Lower leg skin (tissue), 4 donors: Measurements from ENCODE around the gene SNTG2. TPM values are rescaled to one million over a fixed set of nuclear protein-coding genes. Genes with fewer than 3 reads are reported as not detected.

ENCODE experiments used
- DNase-seq, 2 donors: peaks; one replicate each; pipeline ENCODE4 v3.0.0-alpha.2; 2019; ENCODE audit warnings: low spot score in 2 of 2
- H3K4me3 ChIP-seq: fragments of 200-600 bp; sonication (generic); 2 replicates; pipeline ENCODE4 v1.5.1; 2017; ENCODE audit warnings: mild to moderate bottlenecking, low read depth; ENCODE audit not compliant: poor library complexity, severe bottlenecking
- CTCF ChIP-seq, 3 donors: fragments of 450-650 bp; IDR thresholded peaks; one replicate each; pipeline ENCODE4 v1.5.1; 2016; ENCODE audit warnings: antibody characterized with exemption in 3 of 3, mild to moderate bottlenecking in 3 of 3, moderate library complexity in 2 of 3
- POLR2A ChIP-seq, 2 donors: fragments of 450-650 bp; IDR thresholded peaks; one replicate each; pipeline ENCODE4 v1.6.1; 2016 to 2017; ENCODE audit warnings: antibody characterized with exemption in 2 of 2, mild to moderate bottlenecking in 1 of 2, moderate library complexity in 1 of 2
- WGBS, 2 donors: methylation state at CpG; one replicate each; pipeline ENCODE4 v1.1.5; 2018; 5-methylcytosine and 5-hydroxymethylcytosine counted together
- intact Hi-C: fragments of 100-400 bp; cut with DNase I; formaldehyde crosslinking; loops from one replicate; pipeline ENCODE4 v1.15.0; 2023; ENCODE audit warnings: low total_unique reads
- total RNA-seq, 4 donors: library from RNA; depleted of rRNA; stranded (reverse); fragments of >200 nt; gene quantifications; one replicate each; pipeline ENCODE4 v1.1.0, GENCODE V29; 2016

The SNTG2 gene
- total RNA-seq, 4 donors from 2014 or later: 1.4 to 15.3 (median 6.3) TPM

GRCh38 chr2:1305342-1306013 is 354.8 kb downstream of the SNTG2 start:
- H3K4me3 ChIP-seq: no peak overlapping the region
- intact Hi-C loops: no loop called here
- DNase-seq: no peak
- WGBS, 2 donors: 51 to 54% methylated on average over 4 of the region's 4 CpGs
- TF ChIP-seq POLR2A (IDR thresholded peaks at IDR 0.05): no peak
- TF ChIP-seq CTCF (IDR thresholded peaks at IDR 0.05): no peak

GRCh38 chr2:1306014-1306686 is 355.5 kb downstream of the SNTG2 start:
- no peak for DNase-seq
- TF ChIP-seq CTCF (IDR thresholded peaks at IDR 0.05): no peak
- TF ChIP-seq POLR2A (IDR thresholded peaks at IDR 0.05): no peak
- WGBS, 2 donors: 88 to 91% methylated on average over 13 of the region's 13 CpGs
- H3K4me3 ChIP-seq: no peak overlapping the region
- intact Hi-C loops: no loop called here

GRCh38 chr2:1306687-1307516 is 356.3 kb downstream of the SNTG2 start:
- TF ChIP-seq CTCF (IDR thresholded peaks at IDR 0.05) (no peak), POLR2A (IDR thresholded peaks at IDR 0.05) (no peak)
- WGBS, 2 donors: 90 to 94% methylated on average over 17 of the region's 17 CpGs
- no peak for DNase-seq
- intact Hi-C loops: no loop called here
- no peak overlapping the region for H3K4me3 ChIP-seq

GRCh38 chr2:1307670-1308069 is 357.0 kb downstream of the SNTG2 start:
- intact Hi-C loops: no loop called here
- no peak for DNase-seq
- TF ChIP-seq POLR2A (IDR thresholded peaks at IDR 0.05) (no peak), CTCF (IDR thresholded peaks at IDR 0.05) (no peak)
- no peak overlapping the region for H3K4me3 ChIP-seq
- WGBS, 2 donors: 94 to 95% methylated on average over 23 of the region's 23 CpGs

GRCh38 chr2:1308678-1309077 is 358.0 kb downstream of the SNTG2 start:
- no peak overlapping the region for H3K4me3 ChIP-seq
- intact Hi-C loops: no loop called here
- TF ChIP-seq CTCF (IDR thresholded peaks at IDR 0.05): no peak
- no peak for TF ChIP-seq POLR2A (IDR thresholded peaks at IDR 0.05)
- DNase-seq: no peak
- 79 to 82% methylated on average over 8 of the region's 8 CpGs for WGBS, 2 donors
